Activated CD4-positive, alpha-beta T cell treated with anti-CD3 and anti-CD28 coated beads, Interleukin-2, amount 50 U/mL, for 1 hour (primary cell): ENCODE results near the gene KIAA0408.
A peak's percentile ranks its signal among the peaks of the same experiment; 100 is the strongest.

ENCODE experiments used
- DNase-seq: peaks from one replicate; pipeline ENCODE4 v3.0.0-alpha.2; 2020

KIAA0408 gene

DNA sequence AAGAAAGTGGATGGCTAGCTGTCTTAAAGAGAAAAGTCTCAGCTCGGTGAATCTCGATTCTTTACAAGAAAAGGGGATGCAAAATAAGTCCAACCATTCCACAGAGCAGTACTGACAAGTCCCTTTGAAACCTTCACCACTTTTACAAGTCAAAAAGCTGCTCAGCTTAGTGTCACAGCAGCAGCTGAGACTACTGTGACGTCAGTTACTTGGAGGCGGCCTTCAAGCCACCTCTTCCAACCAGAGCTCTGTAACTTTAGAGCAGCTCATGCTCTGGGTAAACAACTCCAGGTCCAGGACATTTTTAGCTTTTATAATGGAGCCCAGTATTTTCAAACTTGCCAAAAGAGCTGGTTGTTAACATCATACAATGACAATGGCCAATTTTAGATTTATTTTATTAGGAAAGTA, at the start of gene KIAA0408:
KIAA0408 (minus strand) TSS at position 159 of the 411 bp plus-strand sequence. CDS start 5,408 bp downstream, outside the sequence.
- no peak for DNase-seq

DNA sequence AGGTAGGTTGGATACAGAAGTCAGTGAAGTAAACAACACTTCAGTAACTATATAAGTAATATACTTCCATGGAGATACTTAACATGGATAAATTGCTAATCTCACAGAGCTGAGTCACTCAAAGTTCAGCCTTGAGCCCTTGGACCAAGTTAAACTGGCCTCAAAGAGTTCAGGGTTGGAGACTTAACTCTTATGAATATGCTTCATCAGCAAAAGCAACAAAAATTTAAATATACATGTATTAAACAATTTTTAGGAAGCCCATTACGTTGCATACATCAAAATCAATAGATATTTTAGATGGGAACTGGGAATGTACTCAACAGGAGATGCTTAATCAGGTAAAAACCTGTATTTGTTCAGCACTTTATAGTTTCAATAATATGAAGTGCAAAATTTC, 47.7 kb upstream of the KIAA0408 start:
- no peak for DNase-seq

DNA sequence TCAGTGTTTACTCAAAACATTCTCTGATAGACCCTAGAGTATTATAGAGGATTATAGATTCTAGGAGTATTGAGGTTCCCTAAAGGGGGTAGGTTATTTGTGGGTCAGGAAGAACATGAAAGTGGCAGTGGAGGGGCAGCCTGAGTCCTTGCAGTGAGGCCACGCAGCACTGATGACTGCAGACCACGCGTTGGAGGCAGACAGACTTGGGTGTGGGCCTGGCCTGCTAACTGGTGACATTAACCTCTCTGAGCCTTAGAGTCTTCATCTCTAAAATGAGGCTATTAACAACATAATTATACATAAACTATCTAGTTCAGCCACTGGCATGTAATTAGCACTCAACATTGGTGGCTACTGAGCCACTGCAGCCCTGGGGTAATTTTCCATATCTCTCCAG, 43.8 kb upstream of the KIAA0408 start:
- no peak for DNase-seq

DNA sequence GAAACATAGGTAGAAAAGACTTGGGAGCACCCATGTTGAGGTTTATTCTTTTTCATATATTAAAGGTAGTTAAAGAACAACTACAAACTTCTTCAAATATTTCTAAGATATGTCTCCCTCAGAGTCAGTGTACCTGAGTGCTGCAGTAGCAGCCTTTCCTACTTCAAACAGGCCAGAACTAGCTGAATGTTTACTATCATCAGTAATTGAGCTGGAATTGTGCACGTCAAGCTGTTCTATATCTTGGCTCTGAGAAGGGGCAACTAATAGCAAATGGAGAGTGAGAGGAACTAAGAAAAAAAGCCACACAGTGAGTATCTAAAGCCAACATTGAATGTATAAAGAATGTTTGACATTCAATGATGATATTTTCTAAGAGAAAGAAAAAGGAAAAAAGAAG, 38.2 kb upstream of the KIAA0408 start:
- no peak for DNase-seq

DNA sequence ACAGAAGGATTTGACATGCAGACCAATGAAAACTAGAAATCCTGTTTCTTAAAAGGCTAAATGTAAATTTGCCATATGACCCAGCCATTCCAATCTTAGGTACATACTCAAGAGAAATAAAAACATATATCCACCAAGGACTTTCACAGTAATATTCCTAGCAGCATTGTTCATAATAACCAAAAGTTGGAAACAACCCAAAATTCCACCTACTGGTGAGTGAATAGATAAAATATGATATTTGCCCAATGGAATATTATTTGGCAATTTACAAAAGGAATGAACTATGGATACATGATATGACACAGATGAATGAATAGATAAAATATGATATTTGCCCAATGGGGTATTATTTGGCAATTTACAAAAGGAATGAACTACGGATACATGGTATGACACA, 37.3 kb upstream of the KIAA0408 start:
- DNase-seq, result no peak

DNA sequence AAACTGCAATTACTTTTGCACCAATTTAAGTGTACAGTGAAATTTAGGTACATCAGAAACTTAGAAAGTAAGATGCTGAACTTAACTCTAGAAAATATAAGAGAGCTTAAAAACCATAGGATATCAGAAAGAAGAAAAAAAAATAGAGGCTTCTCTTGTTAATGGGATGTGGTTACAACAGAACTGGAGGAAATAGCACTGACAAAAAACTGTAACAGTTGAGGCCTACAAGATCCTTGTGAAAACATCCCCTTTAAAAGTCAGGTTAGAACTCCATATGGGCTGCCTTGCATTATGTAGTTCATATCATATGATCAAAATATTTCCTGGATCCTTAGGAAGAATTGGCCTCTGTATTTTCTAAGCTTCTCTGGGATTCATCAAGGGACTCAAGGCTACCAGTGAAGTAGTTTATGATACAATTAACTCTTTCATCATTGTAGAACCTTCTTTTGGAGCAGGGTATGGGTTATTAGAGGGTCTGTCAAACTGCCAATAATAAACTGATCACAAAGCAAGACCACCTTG, 35.1 kb upstream of the KIAA0408 start:
- no peak for DNase-seq

DNA sequence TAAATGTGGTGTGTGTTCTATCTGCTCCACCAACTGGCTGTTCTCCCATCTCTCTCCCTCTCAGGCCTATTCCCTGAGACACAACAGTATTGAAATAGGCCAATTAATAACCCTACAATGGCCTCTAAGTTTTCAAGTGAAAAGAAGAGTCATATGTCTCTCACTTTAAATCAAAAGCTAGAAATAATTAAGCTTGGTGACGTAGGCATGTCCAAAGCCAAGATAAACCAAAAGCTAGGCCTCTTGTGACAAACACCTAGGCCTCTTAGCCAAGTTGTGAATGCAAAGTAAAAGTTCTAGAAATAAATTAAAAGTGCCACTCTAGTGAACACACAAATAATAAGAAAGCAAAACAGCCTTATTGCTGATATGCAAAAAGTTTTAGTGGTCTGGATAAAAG, 30.1 kb upstream of the KIAA0408 start:
- DNase-seq, result no peak

DNA sequence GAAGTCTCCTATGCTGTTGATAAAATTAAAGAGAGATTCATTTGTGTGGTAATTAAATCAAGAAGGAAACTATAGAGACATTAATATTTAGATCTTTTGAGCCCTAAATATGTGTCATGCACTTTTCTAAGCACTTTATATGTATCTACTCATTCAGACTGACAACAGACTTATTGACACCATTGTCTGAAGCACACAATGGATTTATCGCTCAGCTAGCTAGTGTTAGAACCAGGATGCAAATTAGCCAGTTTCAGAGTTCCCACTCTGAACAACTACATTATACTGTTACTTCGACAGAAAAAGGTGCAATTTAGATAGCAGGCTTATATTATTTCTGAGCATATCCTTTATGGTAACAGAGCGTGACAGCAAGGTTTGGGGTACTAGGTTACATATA, 27.7 kb upstream of the KIAA0408 start:
- DNase-seq, result no peak

DNA sequence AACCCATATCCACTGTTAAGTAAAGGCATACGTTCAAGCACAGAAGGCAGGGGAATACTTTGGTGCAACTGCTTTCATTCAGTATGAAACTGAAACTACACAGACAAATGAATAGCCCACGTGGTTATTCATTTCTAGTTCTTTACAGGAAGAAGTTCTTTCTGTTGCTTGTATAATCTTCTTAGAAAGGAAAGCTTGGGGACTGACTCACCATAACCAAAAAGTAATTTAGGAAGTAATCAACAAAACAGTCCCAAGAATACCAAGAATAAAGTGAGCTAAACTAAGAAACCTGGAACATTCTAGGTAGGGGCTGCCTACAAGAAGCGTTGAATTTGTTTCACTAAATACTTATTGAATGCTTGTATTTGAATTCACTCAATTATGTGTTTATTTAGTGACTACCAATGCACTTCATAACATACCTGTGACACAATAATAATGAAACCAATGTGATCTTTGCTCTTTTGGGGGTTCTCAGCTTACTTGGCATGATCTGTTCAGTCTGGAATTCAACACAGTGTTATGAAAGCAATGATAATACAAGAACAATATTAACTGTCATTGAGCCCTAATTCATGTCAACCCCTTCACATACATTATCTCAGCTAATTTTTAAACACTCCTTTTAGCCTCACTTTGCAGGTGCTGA, 25.1 kb upstream of the KIAA0408 start:
- DNase-seq, result no peak

DNA sequence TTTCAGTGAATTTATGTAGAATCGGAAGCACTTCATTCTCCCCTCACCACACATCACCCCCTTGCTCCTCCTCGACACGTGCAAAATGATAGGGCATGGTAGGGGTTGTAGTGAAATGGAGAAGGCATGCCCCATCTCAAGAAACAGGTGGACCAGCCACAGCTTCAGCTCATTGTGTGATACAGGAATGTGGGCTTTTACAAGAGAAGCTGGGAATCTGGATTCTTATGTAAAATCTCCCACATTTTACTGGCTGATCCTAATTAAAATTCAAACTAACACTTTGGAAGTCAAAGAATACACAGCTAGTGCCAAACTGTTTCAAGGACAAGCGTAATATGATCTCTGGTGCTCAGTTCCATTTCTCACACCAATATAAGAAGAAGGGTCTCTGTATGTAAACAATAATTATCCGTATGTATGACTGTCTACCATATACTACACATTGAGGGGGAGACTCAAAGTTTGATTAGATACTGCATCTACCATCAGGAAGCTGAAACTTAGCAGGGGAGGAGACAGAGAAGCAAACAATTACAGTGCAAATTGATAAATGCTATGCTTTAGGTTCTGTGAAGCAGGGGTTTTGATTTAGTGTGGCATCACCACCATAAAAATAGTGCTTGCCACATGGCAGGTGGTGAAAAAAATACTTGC, 24.3 kb upstream of the KIAA0408 start:
- DNase-seq, result no peak

DNA sequence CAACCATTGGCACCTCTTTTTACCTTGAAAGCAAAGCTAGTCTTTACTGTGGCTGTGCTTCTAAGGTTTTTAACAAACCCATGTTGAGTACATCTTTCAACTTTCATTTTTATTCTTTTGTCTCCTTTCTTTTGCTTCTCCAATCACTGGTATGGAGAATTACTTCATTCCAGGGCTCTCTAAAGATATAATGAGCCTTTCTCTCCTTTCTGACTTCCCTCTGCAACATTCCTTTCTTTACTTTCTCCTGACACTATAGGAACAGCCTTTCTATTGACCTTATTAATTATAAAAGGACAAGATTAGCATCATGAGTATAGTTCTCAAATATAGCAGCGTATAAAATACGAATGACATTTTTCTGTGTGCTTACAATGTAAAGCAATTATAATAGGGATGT, 23.1 kb upstream of the KIAA0408 start:
- DNase-seq, result no peak

DNA sequence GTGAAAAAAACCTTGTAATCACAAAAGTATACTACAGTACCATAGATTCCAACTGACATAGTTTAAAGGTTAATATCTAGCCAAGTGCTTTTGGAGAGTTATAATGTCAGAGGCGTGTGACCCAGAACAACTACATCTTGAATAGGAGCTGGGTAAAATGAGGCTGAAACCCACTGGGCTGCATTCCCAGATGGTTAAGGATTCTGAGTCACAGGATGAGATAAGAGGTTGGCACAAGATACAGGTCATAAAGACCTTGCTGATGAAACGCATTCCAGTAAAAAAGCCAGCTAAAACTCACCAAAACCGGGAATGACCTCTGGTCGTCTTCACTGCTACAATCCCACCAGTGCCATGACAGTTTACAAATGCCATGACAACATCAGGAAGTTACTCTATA, 22.4 kb upstream of the KIAA0408 start:
- DNase-seq, result no peak

DNA sequence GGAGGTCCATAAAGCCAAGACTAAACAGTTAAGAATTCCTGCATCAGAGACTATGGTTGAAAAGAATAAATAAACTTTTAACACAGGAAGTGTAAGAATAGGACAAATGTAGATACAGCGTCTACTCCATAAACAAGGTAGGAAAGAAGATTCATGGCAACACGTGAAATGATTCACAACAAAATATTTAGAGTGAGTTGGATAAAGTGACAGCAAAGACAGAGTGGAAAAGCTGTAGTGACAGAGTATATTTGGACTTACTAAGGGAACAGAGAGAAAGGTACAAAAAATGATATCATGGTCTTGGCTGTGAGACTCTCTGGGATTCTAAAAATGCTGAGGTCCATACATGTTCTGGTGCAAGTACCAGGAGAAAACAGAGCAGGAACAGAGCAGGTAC, 21.9 kb upstream of the KIAA0408 start:
- DNase-seq, result no peak

DNA sequence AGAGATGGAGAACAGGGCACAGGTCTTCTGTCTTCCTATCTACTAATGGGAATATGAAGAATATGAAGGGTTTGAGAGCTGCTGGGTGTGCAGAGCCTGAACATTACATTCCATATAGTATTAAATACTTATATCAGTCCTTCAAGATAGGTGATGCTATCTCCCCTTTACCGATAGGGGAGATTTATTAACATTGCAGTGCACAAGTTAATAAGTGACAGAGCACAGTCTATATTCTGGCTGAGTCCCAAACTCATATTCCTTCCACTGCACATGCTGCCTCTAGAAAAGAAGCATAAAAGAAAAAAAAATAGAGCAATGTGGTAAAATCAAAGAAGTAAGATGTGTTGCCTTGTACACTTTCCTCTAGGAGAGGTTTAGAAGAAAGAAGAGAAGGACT, 18.5 kb upstream of the KIAA0408 start:
- DNase-seq, result no peak

DNA sequence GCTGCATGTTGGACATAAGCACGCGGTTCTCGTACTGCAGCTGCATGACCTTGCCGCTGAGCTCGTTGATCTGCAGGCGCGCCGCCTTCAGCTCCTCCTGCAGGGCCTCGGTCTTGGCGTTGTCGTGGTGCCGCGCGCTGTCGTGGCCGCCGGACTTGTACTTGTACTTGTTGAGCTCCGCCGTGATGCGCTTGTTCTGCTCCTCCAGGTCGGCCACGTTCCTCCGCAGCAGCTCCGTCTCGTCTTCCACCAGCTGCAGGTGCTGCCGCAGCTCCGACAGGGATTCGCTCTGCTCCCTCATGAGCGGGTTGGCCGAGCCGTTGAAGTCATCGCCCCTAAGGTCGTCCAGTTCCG, 16.6 kb upstream of the KIAA0408 start:
- DNase-seq, result no peak

DNA sequence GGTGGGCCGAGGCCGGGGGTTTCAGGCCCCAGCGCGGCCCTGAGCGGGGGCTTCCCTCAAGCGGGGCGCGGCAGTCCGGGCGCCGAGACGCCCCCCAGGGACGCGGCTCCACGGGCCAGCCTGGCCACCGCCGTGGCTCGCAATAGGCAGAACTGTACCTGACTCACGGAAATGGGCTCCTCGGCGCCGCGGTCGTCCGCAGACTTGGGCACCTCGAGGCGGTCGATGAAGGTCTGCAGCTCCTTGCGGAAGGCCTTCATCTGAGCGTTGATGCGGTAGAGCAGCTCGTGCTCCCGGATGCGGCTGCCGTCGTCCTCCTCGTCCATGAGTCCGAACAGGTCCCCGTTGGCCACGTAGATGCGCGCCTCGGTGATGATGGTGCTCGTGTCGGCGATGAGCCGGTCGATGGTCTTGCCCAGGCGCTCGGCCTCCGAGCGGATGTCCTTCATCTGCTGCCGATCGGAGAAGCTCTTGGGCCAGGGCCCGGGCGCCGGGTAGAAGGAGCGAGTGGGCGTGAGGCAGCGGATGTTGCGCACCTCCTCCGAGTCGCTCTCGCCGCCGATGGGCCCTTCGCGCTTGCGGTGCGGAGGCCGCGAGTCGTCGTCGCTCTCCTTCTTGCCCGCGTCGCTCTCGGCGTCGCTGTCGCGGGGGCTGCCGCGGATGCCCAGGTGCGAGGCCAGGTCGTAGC, 16.1 kb upstream of the KIAA0408 start:
- DNase-seq, result no peak

DNA sequence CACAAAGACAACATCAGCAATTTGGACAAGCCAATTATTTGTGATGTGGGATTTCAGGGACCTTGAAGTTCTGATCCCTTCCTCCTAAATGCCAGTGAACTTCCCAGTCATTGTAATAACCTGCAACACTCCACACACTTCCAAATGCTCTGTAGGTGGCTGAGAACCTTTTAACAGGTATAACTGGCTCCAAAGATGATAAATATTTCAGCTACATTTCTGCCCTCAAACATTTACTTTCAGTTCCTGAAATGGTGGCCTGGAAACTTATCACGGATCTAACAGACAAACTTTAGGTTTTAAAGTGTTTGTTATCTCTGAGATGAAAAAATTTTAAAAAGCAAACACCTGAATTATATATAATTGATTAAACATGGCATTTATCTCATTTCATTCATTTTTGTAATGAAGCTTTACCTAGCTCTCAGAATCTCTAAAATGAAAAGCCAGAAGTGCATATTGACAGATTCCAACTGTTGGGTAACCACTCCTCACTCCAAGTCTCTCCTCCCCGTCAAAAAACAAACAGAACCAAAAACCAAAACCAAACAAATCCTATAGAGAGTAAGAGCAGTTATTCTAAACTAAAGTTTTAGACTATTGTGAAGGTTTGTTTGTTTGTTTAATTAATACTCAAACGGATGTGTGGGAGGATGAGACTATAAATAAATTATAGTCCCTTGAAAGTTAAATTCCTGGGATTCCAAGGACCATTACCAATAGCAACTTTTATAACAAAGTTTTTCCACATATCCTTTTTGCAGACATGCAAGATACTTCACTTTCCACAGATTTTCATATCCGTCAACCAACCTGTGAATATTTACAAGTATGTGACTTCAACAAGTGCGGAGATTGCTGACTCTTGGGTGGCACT, 12.4 kb upstream of the KIAA0408 start:
- DNase-seq, result no peak

DNA sequence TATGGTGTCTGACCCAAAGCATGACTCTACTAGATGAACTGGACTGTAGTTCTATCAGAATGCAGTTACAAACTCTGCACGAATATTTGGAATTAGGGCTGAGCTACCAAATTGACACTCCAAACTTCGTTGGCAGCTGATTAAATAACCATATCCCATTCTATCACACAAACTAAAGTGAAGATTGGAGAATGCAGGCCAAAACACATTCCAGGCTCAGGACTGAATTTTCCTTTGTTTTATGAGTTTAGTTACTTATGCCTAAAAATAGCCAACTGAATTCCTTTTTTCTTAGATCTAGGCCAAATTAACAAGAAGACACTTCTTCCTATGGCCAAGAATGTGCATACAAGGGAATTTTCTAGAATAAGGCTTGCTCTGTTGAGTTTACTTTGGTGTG, 9.7 kb upstream of the KIAA0408 start:
- DNase-seq, result no peak

DNA sequence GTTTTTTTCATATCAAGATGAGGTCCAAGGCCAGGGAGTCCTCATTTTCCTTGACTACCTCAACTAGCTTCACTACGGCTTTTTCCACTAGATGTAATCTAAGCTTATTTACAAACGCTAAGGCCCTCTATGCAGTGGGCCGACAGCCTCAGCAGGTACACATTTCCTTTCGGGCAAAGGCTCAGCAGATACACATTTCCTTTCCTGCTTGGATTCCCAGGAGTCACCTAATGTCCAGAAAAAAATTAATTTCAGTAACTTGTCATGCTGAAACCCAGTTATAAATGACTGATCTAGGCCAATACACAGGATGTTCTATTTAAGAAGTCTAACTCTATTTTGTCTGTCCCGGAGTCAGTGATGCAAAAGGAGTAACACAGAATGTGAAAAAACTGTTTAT, 7.2 kb upstream of the KIAA0408 start:
- no peak for DNase-seq

DNA sequence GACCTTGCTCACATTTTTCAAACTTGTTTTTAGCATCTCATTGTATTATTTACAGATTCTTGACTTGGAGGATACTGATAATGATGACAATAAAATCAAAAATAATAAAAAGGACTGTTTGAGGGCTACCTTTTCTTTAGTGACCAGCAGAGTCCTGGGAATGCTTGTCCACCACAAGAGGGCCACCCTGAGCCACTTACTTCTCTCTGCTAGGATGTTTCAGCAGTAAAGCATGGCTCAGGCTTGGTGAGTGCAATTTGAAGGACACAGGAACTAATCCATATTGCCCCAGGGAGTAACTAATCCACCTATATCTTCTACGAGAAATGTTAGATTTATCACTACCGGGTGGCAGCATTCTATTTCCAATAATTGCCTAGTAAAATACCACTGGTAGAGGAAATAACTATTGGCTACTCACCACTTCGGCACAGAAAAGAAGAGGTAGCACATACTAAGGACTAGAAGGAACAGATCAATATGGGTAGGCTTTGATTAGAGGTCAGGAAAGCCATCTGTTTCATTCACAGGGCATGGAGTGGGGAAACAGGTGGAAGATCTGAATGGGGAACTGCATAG, 5.8 kb upstream of the KIAA0408 start:
- DNase-seq, result peak; percentile 53

DNA sequence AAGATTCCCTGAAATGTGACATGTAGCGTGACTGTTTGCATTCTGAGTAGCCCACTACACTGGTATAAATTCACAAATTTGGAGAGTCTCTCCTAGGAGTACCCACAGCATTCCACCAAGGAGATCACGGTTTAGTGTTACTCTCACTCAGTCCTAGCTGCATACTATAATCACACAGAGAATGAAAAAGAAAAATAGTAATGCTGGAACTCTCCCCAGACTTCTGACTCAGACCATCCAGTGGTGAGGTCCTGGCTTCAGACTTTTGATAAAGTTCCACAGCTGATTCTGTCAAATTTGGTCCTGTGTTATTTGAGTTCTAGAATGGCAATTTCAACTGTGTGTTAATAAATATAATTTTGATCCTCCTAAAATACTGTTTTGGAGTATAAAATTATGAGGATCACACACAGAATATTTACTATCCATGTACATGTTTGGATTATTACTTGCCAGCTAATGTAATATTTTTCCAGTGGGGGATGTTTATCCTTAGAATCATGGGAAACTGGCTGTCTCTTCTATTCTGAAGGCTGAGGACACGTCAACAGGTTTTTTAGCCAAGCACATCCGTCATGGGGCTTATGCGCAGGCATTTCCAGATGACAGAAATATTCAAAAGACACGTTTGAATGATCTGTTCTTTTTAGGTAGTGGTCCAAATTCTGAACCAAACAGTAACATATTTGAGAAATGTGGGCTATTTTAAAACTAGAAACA, 5.1 kb upstream of the KIAA0408 start:
- DNase-seq, result no peak

DNA sequence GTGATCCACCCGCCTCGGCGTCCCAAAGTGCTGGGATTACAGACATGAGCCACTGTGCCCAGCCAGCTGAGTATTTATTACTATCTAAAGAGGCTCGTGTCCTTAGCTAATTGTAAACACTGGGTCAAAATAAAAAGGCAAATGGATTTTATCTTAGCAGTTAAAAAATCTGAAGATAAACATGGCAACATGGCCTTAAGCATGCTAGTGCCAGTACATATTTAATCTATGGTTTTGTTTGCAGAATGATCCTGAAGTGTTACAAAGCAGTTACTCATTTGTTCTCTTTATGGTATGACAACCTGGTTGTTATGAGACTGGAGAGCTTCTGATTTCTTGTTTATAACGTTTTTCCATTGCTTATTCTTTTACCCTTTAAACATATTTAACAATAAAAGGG, 3.9 kb upstream of the KIAA0408 start:
- DNase-seq, result no peak
